Erythroblast (primary cell): Measurements from ENCODE around the gene TNFRSF13B.

ENCODE experiments used
- GATA1 ChIP-seq: IDR thresholded peaks from 2 replicates; pipeline ENCODE4 v1.6.1; 2011; ENCODE audit warnings: low read depth, mild to moderate bottlenecking, control low read depth, low read length, moderate library complexity
- POLR2A ChIP-seq: IDR thresholded peaks from 2 replicates; pipeline ENCODE4 v1.6.1; 2011; ENCODE audit warnings: mild to moderate bottlenecking, low read length

DNA sequence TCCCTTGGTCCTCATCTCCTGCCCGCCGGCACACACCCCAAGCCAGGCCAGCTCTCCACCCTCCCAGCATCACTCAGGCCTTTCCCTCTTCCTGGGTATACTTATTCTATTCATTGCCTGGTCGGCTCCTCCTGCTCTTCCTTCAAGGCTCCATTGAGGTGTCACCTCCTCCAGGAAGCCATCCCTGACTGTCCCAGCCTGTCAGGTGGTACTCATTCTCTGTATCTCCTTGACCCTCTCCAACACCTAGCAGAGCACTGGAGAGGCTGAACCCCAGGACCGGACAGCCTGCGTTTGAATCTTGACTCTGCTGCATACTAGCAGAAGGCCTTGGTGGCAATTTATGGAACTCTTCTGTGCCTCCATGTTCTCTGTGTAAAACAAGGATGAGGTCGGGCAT is 428 bp upstream of the TNFRSF13B start:
- TF ChIP-seq POLR2A (no peak), GATA1 (no peak)
